ENCODE results near the gene RUVBL1. TPM values are rescaled to one million over a fixed set of nuclear protein-coding genes. Genes with fewer than 3 reads are reported as not detected.
A peak's percentile ranks its signal among the peaks of the same experiment; 100 is the strongest.

RUVBL1 gene
- total and polyA plus RNA-seq, 2 experiments from 2014 or later = 83.1 to 95.2 TPM

GRCh38 chr3:128089135-128089534 is 34.5 kb downstream of the RUVBL1 start:
- TF ChIP-seq CTCF (IDR thresholded peaks at IDR 0.05; ENCODE audit: low read depth, low read length) = no peak
- no peaks in the 10 kb centered on the region for H3K4me1 ChIP-seq (ENCODE audit: low read depth)
- no peaks in the 10 kb centered on the region for H3K27me3 ChIP-seq
- no peak overlapping the region for H3K27ac ChIP-seq
- H3K4me3 ChIP-seq = no peak overlapping the region
- DNase-seq (ENCODE audit: low read depth in 1 of 2, low spot score in 1 of 2) = no peak
- H3K9me3 ChIP-seq (ENCODE audit: low read depth) = no peaks in the 10 kb centered on the region
- peaks cover 7% of the 10 kb centered on the region for H3K36me3 ChIP-seq

GRCh38 chr3:128084675-128085021 is 39.0 kb downstream of the RUVBL1 start:
- no peak for TF ChIP-seq CTCF (IDR thresholded peaks at IDR 0.05; ENCODE audit: low read depth, low read length)
- peaks cover 2% of the 10 kb centered on the region for H3K36me3 ChIP-seq
- no peak for DNase-seq (ENCODE audit: low read depth in 1 of 2, low spot score in 1 of 2)

GRCh38 chr3:128083980-128084674 is 39.5 kb downstream of the RUVBL1 start:
- peak in 1 of 2 donors; percentile 36 for DNase-seq (ENCODE audit: low read depth in 1 of 2, low spot score in 1 of 2)
- H3K4me3 ChIP-seq = no peak overlapping the region
- H3K36me3 ChIP-seq = peaks cover 2% of the 10 kb centered on the region
- TF ChIP-seq CTCF (IDR thresholded peaks at IDR 0.05; ENCODE audit: low read depth, low read length) = no peak
- no peak overlapping the region for H3K27ac ChIP-seq
- peaks cover 6% of the 10 kb centered on the region for H3K4me1 ChIP-seq (ENCODE audit: low read depth)
- H3K9me3 ChIP-seq (ENCODE audit: low read depth) = no peaks in the 10 kb centered on the region
- no peaks in the 10 kb centered on the region for H3K27me3 ChIP-seq

More at GRCh38 chr3:128084675-128085021, 39.0 kb downstream of the RUVBL1 start:
- H3K27me3 ChIP-seq = no peaks in the 10 kb centered on the region
- H3K27ac ChIP-seq = no peak overlapping the region
- H3K4me3 ChIP-seq = no peak overlapping the region
- peaks cover 5% of the 10 kb centered on the region for H3K4me1 ChIP-seq (ENCODE audit: low read depth)
- no peaks in the 10 kb centered on the region for H3K9me3 ChIP-seq (ENCODE audit: low read depth)

- DNase-seq (ENCODE audit: low read depth in 1 of 2, low spot score in 1 of 2) = peak in 1 of 2 donors; percentile 50
- H3K36me3 ChIP-seq = peaks cover 2% of the 10 kb centered on the region
- H3K4me3 ChIP-seq = no peak overlapping the region
- peaks cover 6% of the 10 kb centered on the region for H3K4me1 ChIP-seq (ENCODE audit: low read depth)
- H3K27ac ChIP-seq = no peak overlapping the region
- TF ChIP-seq CTCF (IDR thresholded peaks at IDR 0.05; ENCODE audit: low read depth, low read length) = no peak
- no peaks in the 10 kb centered on the region for H3K27me3 ChIP-seq
- no peaks in the 10 kb centered on the region for H3K9me3 ChIP-seq (ENCODE audit: low read depth)
These were observed 40.2 kb downstream of the RUVBL1 start for GRCh38 chr3:128083396-128083795.

GRCh38 chr3:128082546-128082945 is 41.1 kb downstream of the RUVBL1 start:
- H3K27ac ChIP-seq = no peak overlapping the region
- no peak for TF ChIP-seq CTCF (IDR thresholded peaks at IDR 0.05; ENCODE audit: low read depth, low read length)
- DNase-seq (ENCODE audit: low read depth in 1 of 2, low spot score in 1 of 2) = no peak
- peaks cover 2% of the 10 kb centered on the region for H3K36me3 ChIP-seq
- H3K27me3 ChIP-seq = no peaks in the 10 kb centered on the region
- H3K9me3 ChIP-seq (ENCODE audit: low read depth) = no peaks in the 10 kb centered on the region
- no peak overlapping the region for H3K4me3 ChIP-seq
- H3K4me1 ChIP-seq (ENCODE audit: low read depth) = peaks cover 9% of the 10 kb centered on the region

Measured in cardiac muscle cell (in vitro differentiated cells and primary cell).